ENCODE data around the gene ZSCAN5A. TPM values are rescaled to one million over a fixed set of nuclear protein-coding genes. Genes with fewer than 3 reads are reported as not detected.
A peak's percentile ranks its signal among the peaks of the same experiment; 100 is the strongest.
"Not testable (repeated sequence)": the region's sequence is repeated elsewhere in the genome, so short reads cannot be mapped to it uniquely, and the experiment has no call there.

ZSCAN5A gene
- total RNA-seq, 1 donor from 2014 or later: 6.2 TPM

DNA sequence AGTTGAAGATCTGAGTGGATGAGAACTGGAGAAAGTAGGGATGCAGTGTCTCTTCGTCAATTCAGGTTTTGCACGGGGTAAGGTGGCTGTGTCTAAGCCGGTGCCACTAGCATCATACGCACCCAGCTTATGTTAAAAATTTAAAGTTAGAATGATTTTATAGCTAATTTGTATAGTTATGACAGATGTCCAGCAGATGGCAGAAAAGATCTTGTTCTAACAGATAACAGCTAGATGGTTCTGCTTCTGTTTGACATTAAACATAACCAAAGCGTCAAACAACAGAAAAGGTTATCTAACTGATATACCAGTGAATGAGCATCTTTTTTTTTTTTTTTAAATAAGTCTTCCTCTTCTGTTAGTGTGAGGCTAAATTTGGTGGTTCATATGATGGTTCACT is 60.9 kb downstream of the ZSCAN5A start:
- no peaks in the 10 kb centered on the region for H3K36me3 ChIP-seq (ENCODE audit: control insufficient read depth, insufficient read depth, low read length)
- DNase-seq (ENCODE audit: low read depth): peak; percentile 19
- TF ChIP-seq, protein P1, sequence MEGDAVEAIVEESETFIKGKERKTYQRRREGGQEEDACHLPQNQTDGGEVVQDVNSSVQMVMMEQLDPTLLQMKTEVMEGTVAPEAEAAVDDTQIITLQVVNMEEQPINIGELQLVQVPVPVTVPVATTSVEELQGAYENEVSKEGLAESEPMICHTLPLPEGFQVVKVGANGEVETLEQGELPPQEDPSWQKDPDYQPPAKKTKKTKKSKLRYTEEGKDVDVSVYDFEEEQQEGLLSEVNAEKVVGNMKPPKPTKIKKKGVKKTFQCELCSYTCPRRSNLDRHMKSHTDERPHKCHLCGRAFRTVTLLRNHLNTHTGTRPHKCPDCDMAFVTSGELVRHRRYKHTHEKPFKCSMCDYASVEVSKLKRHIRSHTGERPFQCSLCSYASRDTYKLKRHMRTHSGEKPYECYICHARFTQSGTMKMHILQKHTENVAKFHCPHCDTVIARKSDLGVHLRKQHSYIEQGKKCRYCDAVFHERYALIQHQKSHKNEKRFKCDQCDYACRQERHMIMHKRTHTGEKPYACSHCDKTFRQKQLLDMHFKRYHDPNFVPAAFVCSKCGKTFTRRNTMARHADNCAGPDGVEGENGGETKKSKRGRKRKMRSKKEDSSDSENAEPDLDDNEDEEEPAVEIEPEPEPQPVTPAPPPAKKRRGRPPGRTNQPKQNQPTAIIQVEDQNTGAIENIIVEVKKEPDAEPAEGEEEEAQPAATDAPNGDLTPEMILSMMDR (IDR thresholded peaks at IDR 0.05; ENCODE audit: insufficient read depth, low read length, poor library complexity, severe bottlenecking): peak; percentile 16
- peaks cover 5% of the 10 kb centered on the region for H3K27me3 ChIP-seq (ENCODE audit: control insufficient read depth, insufficient read depth, low read length)
- no peak overlapping the region for H3K4me3 ChIP-seq (ENCODE audit: low read depth, low read length)

DNA sequence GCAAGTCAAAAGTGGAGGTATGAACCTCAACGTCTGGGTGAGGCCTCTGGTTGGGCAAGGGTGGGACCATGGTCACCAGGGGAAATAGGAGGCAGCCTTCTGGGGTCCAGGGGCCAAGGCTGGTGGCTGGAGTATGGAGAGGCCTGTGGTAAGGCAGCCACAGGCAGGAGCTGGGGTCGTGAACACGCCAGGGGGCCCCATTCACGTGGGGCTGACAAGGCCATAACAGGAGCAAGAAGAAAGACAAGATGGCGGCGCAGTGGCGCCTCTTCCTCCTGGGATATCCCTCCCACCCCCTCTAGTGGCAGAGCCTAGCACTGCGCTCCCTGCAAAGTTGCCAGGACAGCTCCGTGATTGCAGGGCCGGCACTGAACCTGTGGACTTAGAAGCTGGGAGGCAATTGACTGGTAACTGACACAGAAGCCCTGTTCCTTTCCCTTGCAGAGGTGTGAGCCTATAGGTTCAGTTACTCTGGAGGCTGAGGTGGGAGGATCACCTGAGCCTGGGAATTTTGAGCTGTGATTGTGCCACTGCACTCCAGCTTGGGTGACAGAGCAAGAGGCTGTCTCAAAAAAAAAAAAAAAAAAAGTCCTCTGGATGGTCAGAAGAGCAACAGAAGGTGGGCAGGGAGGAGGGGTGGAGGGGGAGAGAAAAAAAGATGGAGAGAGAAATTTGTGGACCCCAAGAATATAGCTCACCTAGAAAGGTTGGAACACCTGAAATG is 61.8 kb downstream of the ZSCAN5A start:
- Histone ChIP-seq H3K27me3 (ENCODE audit: control insufficient read depth, insufficient read depth, low read length) (peaks cover 3% of the 10 kb centered on the region), H3K36me3 (ENCODE audit: control insufficient read depth, insufficient read depth, low read length) (no peaks in the 10 kb centered on the region), H3K4me3 (ENCODE audit: low read depth, low read length) (no peak overlapping the region)
- peak; percentile 21 for DNase-seq (ENCODE audit: low read depth)
- TF ChIP-seq, protein P1 (IDR thresholded peaks at IDR 0.05; ENCODE audit: insufficient read depth, low read length, poor library complexity, severe bottlenecking): peak; percentile 96

GRCh38 chr19:56248736-56249338 is 65.8 kb downstream of the ZSCAN5A start:
- not testable (repeated sequence) for H3K27me3 ChIP-seq (ENCODE audit: control insufficient read depth, insufficient read depth, low read length); H3K4me3 ChIP-seq (ENCODE audit: low read depth, low read length)

DNA sequence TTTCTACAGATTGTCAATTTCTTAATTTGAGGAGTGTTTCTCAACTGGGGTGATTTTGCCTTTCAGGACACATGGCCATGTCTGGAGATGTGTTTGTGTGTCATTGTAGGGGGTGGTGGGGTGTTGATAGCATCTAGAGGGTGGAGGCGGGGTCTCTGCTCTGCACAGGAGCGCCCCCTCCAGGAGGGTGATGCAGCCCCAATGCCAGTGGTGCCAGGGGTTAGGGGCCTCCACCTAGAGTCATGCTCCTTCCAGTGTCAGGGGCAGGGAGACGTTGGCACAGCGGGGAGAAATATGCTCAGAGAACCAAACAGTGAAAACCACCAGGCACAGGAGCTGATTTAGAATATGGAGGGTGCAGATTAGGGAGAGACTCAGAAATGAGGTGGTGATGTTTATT is 68.9 kb downstream of the ZSCAN5A start:
- H3K4me3 ChIP-seq (ENCODE audit: low read depth, low read length); H3K36me3 ChIP-seq (ENCODE audit: control insufficient read depth, insufficient read depth, low read length); H3K27me3 ChIP-seq (ENCODE audit: control insufficient read depth, insufficient read depth, low read length); DNase-seq (ENCODE audit: low read depth): not testable (repeated sequence)

More at GRCh38 chr19:56248736-56249338, 65.8 kb downstream of the ZSCAN5A start:
- DNase-seq (ENCODE audit: low read depth); H3K36me3 ChIP-seq (ENCODE audit: control insufficient read depth, insufficient read depth, low read length): not testable (repeated sequence)

- no peak for DNase-seq (ENCODE audit: low read depth)
Observed at GRCh38 chr19:56245121-56245740, 69.4 kb downstream of the ZSCAN5A start.

DNA sequence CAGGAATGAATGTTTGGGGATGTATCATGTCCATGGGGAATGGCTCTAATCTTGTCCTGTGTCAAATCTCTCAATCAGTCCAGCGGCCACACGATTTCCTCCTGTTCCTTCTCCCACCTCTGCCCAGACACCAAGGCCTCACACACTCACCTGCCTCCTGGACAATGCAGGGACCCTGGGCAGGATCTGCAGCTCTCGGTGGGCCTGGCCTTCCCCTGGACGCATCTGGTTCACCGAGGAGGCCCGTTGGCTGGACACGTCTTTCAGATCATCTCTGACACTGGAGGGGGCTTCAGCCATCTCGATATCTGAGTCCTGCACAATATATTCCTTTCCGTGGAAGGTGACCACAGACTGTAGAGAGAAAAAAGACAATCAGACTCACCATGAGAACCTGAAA is 91.2 kb downstream of the ZSCAN5A start:
- no peak for DNase-seq (ENCODE audit: low read depth)
- no peak overlapping the region for H3K4me3 ChIP-seq (ENCODE audit: low read depth, low read length)
- H3K27me3 ChIP-seq (ENCODE audit: control insufficient read depth, insufficient read depth, low read length): no peaks in the 10 kb centered on the region
- TF ChIP-seq, protein P1 (IDR thresholded peaks at IDR 0.05; ENCODE audit: insufficient read depth, low read length, poor library complexity, severe bottlenecking): no peak
- H3K36me3 ChIP-seq (ENCODE audit: control insufficient read depth, insufficient read depth, low read length): no peaks in the 10 kb centered on the region

More at GRCh38 chr19:56245121-56245740, 69.4 kb downstream of the ZSCAN5A start:
- TF ChIP-seq, protein P1 (IDR thresholded peaks at IDR 0.05; ENCODE audit: insufficient read depth, low read length, poor library complexity, severe bottlenecking): no peak
- Histone ChIP-seq H3K4me3 (ENCODE audit: low read depth, low read length) (no peak overlapping the region), H3K36me3 (ENCODE audit: control insufficient read depth, insufficient read depth, low read length) (no peaks in the 10 kb centered on the region), H3K27me3 (ENCODE audit: control insufficient read depth, insufficient read depth, low read length) (no peaks in the 10 kb centered on the region)
